Nephron progenitor cell (in vitro differentiated cells): ENCODE measurements around the gene IL15RA.

Source experiments
- DNase-seq: peaks from one replicate; pipeline ENCODE4 v3.0.0; 2021
- H3K27ac Mint-ChIP-seq: 2 replicates; pipeline ENCODE4 v1.8.0; 2021; ENCODE audit warnings: mild to moderate bottlenecking, moderate library complexity, mixed read lengths
- H3K27me3 Mint-ChIP-seq: 2 replicates; pipeline ENCODE4 v1.8.0; 2021; ENCODE audit warnings: mild to moderate bottlenecking, low read depth, mixed read lengths; ENCODE audit not compliant: poor library complexity
- H3K36me3 Mint-ChIP-seq: 2 replicates; pipeline ENCODE4 v1.8.0; 2021; ENCODE audit warnings: low read depth, mixed read lengths
- H3K4me1 Mint-ChIP-seq: 2 replicates; pipeline ENCODE4 v1.8.0; 2021; ENCODE audit warnings: mixed read lengths
- H3K4me3 Mint-ChIP-seq: 2 replicates; pipeline ENCODE4 v1.8.0; 2021; ENCODE audit warnings: mild to moderate bottlenecking, moderate library complexity, mixed read lengths
- H3K9me3 Mint-ChIP-seq: 2 replicates; pipeline ENCODE4 v1.8.0; 2021; ENCODE audit warnings: mild to moderate bottlenecking, moderate library complexity, mixed read lengths
- CTCF ChIP-seq: fragments of 200-600 bp; sonication (generic); IDR thresholded peaks from 2 replicates; pipeline ENCODE4 v1.5.0; 2021; ENCODE audit warnings: antibody characterized with exemption

The IL15RA gene

GRCh38 chr10:6020826-6021225 lies 43.5 kb upstream of the IL15RA start:
- Mint-ChIP-seq H3K4me3 (no peak overlapping the region), H3K4me1 (peaks cover 20% of the 10 kb centered on the region), H3K9me3 (no peaks in the 10 kb centered on the region), H3K27me3 (peaks cover 28% of the 10 kb centered on the region), H3K36me3 (no peaks in the 10 kb centered on the region), H3K27ac (no peak overlapping the region)
- TF ChIP-seq CTCF, result no peak
- no peak for DNase-seq

- H3K36me3 Mint-ChIP-seq, result no peaks in the 10 kb centered on the region
- H3K27ac Mint-ChIP-seq, result no peak overlapping the region
- no peak for DNase-seq
- H3K27me3 Mint-ChIP-seq, result peaks cover 32% of the 10 kb centered on the region
- H3K9me3 Mint-ChIP-seq, result no peaks in the 10 kb centered on the region
- H3K4me1 Mint-ChIP-seq, result peaks cover 24% of the 10 kb centered on the region
- H3K4me3 Mint-ChIP-seq, result no peak overlapping the region
- TF ChIP-seq CTCF, result no peak
Measured at GRCh38 chr10:6019796-6020195, 42.5 kb upstream of the IL15RA start.

- DNase-seq, result no peak
- Mint-ChIP-seq H3K4me3 (no peak overlapping the region), H3K9me3 (no peaks in the 10 kb centered on the region), H3K4me1 (peaks cover 22% of the 10 kb centered on the region), H3K27ac (no peak overlapping the region), H3K27me3 (peaks cover 32% of the 10 kb centered on the region), H3K36me3 (no peaks in the 10 kb centered on the region)
- no peak for TF ChIP-seq CTCF
Measured at GRCh38 chr10:6019010-6019782, 41.9 kb upstream of the IL15RA start.

- H3K36me3 Mint-ChIP-seq, result no peaks in the 10 kb centered on the region
- no peak overlapping the region for H3K4me3 Mint-ChIP-seq
- no peak overlapping the region for H3K27ac Mint-ChIP-seq
- no peak for DNase-seq
- no peak for TF ChIP-seq CTCF
- peaks cover 32% of the 10 kb centered on the region for H3K27me3 Mint-ChIP-seq
- peaks cover 19% of the 10 kb centered on the region for H3K4me1 Mint-ChIP-seq
- no peaks in the 10 kb centered on the region for H3K9me3 Mint-ChIP-seq
Measured at GRCh38 chr10:6018422-6018821, 41.1 kb upstream of the IL15RA start.

DNA sequence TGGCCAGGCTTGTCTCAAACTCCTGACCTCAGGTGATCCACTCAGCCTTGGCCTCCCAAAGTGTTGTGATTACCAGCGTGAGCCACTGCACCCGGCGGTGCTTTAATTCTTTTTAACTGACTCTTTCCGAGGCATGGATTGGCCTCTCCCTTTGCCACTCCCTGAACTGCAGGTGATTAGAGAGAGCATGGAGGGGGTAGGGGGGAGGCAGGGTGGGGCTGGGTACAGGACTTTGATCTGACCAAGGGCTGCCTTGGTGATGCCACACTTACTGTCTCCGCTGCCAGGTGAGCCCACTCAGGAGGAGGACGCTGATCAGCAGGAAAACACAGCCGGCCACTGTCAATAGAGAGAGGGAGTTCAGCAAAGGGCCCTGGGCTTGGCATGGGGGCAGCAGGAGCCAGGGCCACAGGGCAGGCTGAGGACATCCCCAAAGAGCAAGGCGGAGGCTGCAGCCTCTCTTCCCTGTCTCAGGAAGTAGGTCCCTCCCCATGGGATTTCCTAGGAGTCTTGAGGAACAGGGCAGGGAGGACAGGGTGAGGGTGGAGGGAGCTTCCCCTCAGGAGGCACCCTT lies 40.5 kb upstream of the IL15RA start:
- Mint-ChIP-seq H3K9me3 (no peaks in the 10 kb centered on the region), H3K36me3 (no peaks in the 10 kb centered on the region), H3K27me3 (peaks cover 32% of the 10 kb centered on the region), H3K4me3 (no peak overlapping the region), H3K27ac (no peak overlapping the region), H3K4me1 (peaks cover 18% of the 10 kb centered on the region)
- DNase-seq, result no peak
- TF ChIP-seq CTCF, result no peak
